ENCODE data around the gene GPR87.

GPR87 gene
- total RNA-seq = 0 to 30.4 (median 0.11) reads per million in 9 experiments

DNA sequence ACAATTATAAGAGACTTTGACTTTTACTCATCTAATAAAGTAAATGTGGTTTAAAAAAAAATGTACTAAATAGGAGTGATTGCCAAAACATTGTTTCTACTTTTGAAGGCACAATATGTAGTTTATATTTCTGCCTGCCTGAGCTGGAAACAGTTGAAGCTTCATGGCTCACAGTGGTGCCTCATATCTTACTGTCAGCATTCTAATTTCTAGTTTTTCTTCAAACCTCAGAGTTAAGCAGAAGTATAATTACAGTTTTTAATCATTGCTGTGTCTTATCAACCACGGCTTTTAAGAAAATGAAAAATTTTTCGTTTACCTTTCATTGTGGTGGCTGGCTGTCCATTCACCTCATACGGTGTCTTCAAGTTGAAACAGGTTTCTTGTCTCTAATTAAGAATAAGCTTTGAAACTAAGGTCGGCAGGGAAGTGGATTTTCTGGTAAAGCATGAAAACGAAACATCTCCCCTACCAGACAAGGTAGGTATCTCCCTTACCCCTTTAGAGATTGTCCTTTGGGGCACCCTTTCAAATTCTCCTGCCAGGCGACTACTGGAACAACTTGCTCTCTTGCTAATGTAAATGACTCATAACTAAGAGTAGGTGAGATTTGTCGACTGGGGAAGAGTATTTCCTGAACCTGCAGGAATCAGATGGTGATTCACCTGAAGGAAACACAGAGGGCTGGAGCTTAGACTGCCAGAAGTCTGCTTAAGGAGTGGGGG, at the start of gene GPR87:
Gene GPR87 (minus strand): TSS at position 554 of the 725 bp plus-strand sequence. CDS start 16,720 bp downstream, outside the sequence.
- Mint-ChIP-seq H3K4me1 (ENCODE audit: low read depth in 2 of 2) (no peaks in the 10 kb centered on the region), H3K4me3 (no peak within 1 kb of the TSS), H3K9me3 (no peaks in the 10 kb centered on the region), H3K36me3 (ENCODE audit: insufficient read depth) (no peaks in the 10 kb centered on the region), H3K27me3 (peaks cover 10 to 14% of the 10 kb centered on the region in 2 donors), H3K27ac (no peak within 1 kb of the TSS)
- DNase-seq (no peak), ATAC-seq (replicated peaks) (no peak)

- Mint-ChIP-seq H3K9me3 (no peaks in the 10 kb centered on the region), H3K27ac (no peak overlapping the region), H3K4me1 (ENCODE audit: low read depth in 2 of 2) (no peaks in the 10 kb centered on the region), H3K36me3 (ENCODE audit: insufficient read depth) (no peaks in the 10 kb centered on the region), H3K4me3 (no peak overlapping the region), H3K27me3 (peaks cover 0 to 9% of the 10 kb centered on the region in 2 donors)
- ATAC-seq (replicated peaks) = no peak
- DNase-seq = no peak
Measured at GRCh38 chr3:151362751-151363174, 46.1 kb upstream of the GPR87 start.

- H3K27ac Mint-ChIP-seq = no peak overlapping the region
- ATAC-seq (replicated peaks) = no peak
- no peaks in the 10 kb centered on the region for H3K36me3 Mint-ChIP-seq (ENCODE audit: insufficient read depth)
- no peaks in the 10 kb centered on the region for H3K9me3 Mint-ChIP-seq
- no peaks in the 10 kb centered on the region for H3K4me1 Mint-ChIP-seq (ENCODE audit: low read depth in 2 of 2)
- DNase-seq = no peak
- no peak overlapping the region for H3K4me3 Mint-ChIP-seq
- H3K27me3 Mint-ChIP-seq = peaks cover 0 to 6% of the 10 kb centered on the region in 2 donors
Measured at GRCh38 chr3:151357463-151357850, 40.8 kb upstream of the GPR87 start.

DNA sequence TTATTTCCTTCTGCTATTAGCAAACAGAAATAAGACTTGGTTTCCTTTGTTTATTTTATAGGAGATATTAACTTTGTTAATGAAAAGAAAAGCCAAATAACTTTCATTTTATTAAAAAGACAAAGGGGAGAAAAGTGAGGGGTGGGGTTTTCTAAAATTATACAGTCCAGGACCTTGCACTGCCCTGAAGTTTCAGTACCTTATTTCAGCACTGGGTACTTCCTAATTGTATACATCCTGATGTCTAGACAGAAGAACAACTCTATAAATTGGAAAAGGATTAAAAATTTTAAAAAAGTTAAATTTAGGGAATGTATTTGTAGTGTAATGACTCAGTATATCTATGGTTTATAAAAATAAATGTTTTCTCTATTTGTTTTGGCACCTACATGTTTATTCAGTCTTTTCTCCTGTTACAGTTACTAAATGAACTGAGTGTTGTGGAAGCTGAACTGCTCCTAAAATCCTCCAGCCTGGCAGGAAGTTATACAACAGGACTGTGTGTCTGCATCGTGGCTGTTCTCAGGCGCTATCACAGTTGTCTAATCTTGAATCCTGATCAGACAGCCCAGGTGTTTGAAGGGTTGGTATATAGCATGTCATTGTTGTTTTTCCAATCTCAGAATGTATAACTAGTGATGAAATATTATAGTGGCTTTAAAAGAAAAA, 40.3 kb upstream of the GPR87 start:
- DNase-seq (no peak), ATAC-seq (replicated peaks) (no peak)
- Mint-ChIP-seq H3K4me1 (ENCODE audit: low read depth in 2 of 2) (no peaks in the 10 kb centered on the region), H3K9me3 (no peaks in the 10 kb centered on the region), H3K27me3 (peaks cover 0 to under 1% of the 10 kb centered on the region in 2 donors), H3K4me3 (no peak overlapping the region), H3K27ac (no peak overlapping the region), H3K36me3 (ENCODE audit: insufficient read depth) (no peaks in the 10 kb centered on the region)

- DNase-seq (no peak), ATAC-seq (replicated peaks) (no peak)
- Mint-ChIP-seq H3K27ac (no peak overlapping the region), H3K4me1 (ENCODE audit: low read depth in 2 of 2) (peaks cover 0 to 3% of the 10 kb centered on the region in 2 donors), H3K27me3 (peaks cover 11 to 34% of the 10 kb centered on the region in 2 donors), H3K9me3 (no peaks in the 10 kb centered on the region), H3K4me3 (no peak overlapping the region), H3K36me3 (ENCODE audit: insufficient read depth) (no peaks in the 10 kb centered on the region)
Measured at GRCh38 chr3:151351648-151352047, 35.0 kb upstream of the GPR87 start.

DNA sequence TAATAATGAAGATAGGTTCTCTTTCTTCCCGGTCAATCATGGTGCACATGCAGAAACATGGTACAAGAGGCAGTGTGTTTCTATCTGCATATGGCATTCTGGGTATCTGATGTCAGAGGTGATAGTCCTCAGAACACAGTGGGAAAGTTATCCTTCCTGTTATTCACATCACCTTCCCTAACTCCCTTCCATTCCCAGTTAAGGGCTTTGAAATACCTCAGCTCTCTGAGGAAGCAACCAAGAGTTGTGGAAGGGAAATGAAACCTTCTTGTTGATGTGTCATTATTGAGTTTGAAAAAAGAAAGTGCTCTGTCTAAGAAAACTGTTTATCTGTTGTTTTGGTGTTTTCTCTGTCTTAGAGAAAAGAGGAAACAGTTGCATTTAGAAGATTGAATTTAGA, 34.6 kb upstream of the GPR87 start:
- no peaks in the 10 kb centered on the region for H3K9me3 Mint-ChIP-seq
- H3K27me3 Mint-ChIP-seq = peaks cover 11 to 38% of the 10 kb centered on the region in 2 donors
- no peaks in the 10 kb centered on the region for H3K36me3 Mint-ChIP-seq (ENCODE audit: insufficient read depth)
- ATAC-seq (replicated peaks) = no peak
- no peak overlapping the region for H3K4me3 Mint-ChIP-seq
- H3K27ac Mint-ChIP-seq = no peak overlapping the region
- H3K4me1 Mint-ChIP-seq (ENCODE audit: low read depth in 2 of 2) = peaks cover 2 to 7% of the 10 kb centered on the region in 2 donors
- no peak for DNase-seq

- DNase-seq (no peak), ATAC-seq (replicated peaks) (no peak)
- Mint-ChIP-seq H3K4me3 (no peak overlapping the region), H3K9me3 (no peaks in the 10 kb centered on the region), H3K27ac (no peak overlapping the region), H3K27me3 (peaks cover 11 to 44% of the 10 kb centered on the region in 2 donors), H3K4me1 (ENCODE audit: low read depth in 2 of 2) (peaks cover 7 to 10% of the 10 kb centered on the region in 2 donors), H3K36me3 (ENCODE audit: insufficient read depth) (no peaks in the 10 kb centered on the region)
Measured at GRCh38 chr3:151350656-151351055, 34.0 kb upstream of the GPR87 start.

- no peak overlapping the region for H3K4me3 Mint-ChIP-seq
- H3K4me1 Mint-ChIP-seq (ENCODE audit: low read depth in 2 of 2) = peaks cover 7 to 10% of the 10 kb centered on the region in 2 donors
- H3K27me3 Mint-ChIP-seq = peaks cover 11 to 53% of the 10 kb centered on the region in 2 donors
- H3K36me3 Mint-ChIP-seq (ENCODE audit: insufficient read depth) = no peaks in the 10 kb centered on the region
- H3K27ac Mint-ChIP-seq = no peak overlapping the region
- DNase-seq (no peak), ATAC-seq (replicated peaks) (no peak)
- H3K9me3 Mint-ChIP-seq = no peaks in the 10 kb centered on the region
Measured at GRCh38 chr3:151347432-151347831, 30.8 kb upstream of the GPR87 start.

DNA sequence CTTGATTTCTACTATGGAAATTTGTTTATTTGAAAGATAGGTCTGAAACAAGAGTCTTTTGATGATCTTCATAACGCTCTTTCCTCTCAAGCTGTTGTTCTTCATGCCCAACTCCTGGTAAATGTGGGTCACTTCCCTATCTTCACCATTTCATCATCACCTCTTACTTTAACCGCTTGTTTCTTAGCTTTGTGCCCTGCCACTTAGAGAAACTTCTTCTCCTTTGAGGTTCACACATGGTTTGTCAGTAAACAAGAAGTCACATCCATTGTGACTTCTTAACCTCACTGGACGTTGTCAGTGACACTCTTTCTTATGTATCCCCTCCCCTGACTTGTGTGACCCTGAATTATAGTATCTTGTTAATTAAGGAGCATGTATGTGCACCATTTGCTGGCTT, 29.7 kb upstream of the GPR87 start:
- no peaks in the 10 kb centered on the region for H3K36me3 Mint-ChIP-seq (ENCODE audit: insufficient read depth)
- peak overlapping the region in 1 of 2 donors; percentile 12 for H3K4me3 Mint-ChIP-seq
- H3K27me3 Mint-ChIP-seq = peaks cover 11 to 56% of the 10 kb centered on the region in 2 donors
- H3K9me3 Mint-ChIP-seq = no peaks in the 10 kb centered on the region
- H3K4me1 Mint-ChIP-seq (ENCODE audit: low read depth in 2 of 2) = peaks cover 7 to 10% of the 10 kb centered on the region in 2 donors
- DNase-seq = no peak
- no peak overlapping the region for H3K27ac Mint-ChIP-seq
- ATAC-seq (replicated peaks) = peak; percentile 64

DNA sequence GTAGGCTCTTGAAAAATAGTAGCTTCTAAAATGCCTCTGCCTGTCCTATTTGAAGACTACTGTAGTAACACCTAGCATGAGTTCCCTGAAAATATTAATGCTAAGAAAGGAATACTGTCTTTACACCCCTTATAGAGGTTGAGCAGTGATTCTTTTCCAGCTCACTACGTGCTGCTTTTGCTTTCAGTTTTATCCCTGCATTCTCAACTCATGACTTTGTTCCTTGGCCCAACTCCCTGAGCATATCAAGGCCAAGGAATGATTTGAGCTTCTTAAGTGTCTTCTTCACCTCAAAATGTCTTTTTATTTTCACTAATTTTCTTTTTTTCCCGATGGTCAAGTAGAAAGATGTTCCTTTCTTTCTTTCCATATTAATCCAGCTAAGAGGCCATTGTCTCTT, 29.2 kb upstream of the GPR87 start:
- Mint-ChIP-seq H3K9me3 (no peaks in the 10 kb centered on the region), H3K27me3 (peaks cover 11 to 51% of the 10 kb centered on the region in 2 donors), H3K27ac (no peak overlapping the region), H3K4me3 (peak overlapping the region in 1 of 2 donors; percentile 12), H3K36me3 (ENCODE audit: insufficient read depth) (no peaks in the 10 kb centered on the region), H3K4me1 (ENCODE audit: low read depth in 2 of 2) (peaks cover 7 to 10% of the 10 kb centered on the region in 2 donors)
- no peak for DNase-seq
- no peak for ATAC-seq (replicated peaks)

GRCh38 chr3:151331696-151332095, 15.1 kb upstream of the GPR87 start:
- H3K9me3 Mint-ChIP-seq = no peaks in the 10 kb centered on the region
- no peaks in the 10 kb centered on the region for H3K36me3 Mint-ChIP-seq (ENCODE audit: insufficient read depth)
- H3K27me3 Mint-ChIP-seq = peaks cover under 1 to 26% of the 10 kb centered on the region in 2 donors
- H3K4me1 Mint-ChIP-seq (ENCODE audit: low read depth in 2 of 2) = peaks cover 2 to 5% of the 10 kb centered on the region in 2 donors
- DNase-seq (no peak), ATAC-seq (replicated peaks) (no peak)
- H3K4me3 Mint-ChIP-seq = no peak overlapping the region
- H3K27ac Mint-ChIP-seq = no peak overlapping the region

- peaks cover 8 to 27% of the 10 kb centered on the region in 2 donors for H3K27me3 Mint-ChIP-seq
- ATAC-seq (replicated peaks) (no peak), DNase-seq (no peak)
- H3K27ac Mint-ChIP-seq = no peak overlapping the region
- H3K4me3 Mint-ChIP-seq = no peak overlapping the region
- H3K4me1 Mint-ChIP-seq (ENCODE audit: low read depth in 2 of 2) = peaks cover 2 to 5% of the 10 kb centered on the region in 2 donors
- H3K9me3 Mint-ChIP-seq = no peaks in the 10 kb centered on the region
- H3K36me3 Mint-ChIP-seq (ENCODE audit: insufficient read depth) = no peaks in the 10 kb centered on the region
Measured at GRCh38 chr3:151330899-151331298, 14.3 kb upstream of the GPR87 start.

- ATAC-seq (replicated peaks) = no peak
- H3K36me3 Mint-ChIP-seq (ENCODE audit: insufficient read depth) = no peaks in the 10 kb centered on the region
Measured at GRCh38 chr3:151330379-151330778, 13.8 kb upstream of the GPR87 start.

DNA sequence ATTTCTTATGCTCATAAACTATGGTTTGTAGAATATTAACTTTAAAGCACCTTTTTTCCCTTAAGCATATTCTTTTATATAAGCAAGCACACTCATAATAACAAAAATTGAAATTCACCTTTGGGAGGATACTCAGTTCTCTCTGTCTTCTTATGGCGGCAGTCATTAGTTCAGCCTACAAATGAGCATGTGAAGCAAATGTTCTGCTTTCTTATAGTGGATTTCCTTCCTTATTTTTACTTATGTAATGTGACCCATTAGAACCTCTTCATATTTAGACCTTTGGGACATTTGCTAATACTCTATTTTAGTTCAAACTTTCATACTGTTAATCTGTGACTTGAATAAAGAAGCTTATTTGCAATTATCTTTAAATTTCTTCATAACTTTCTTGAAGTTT, 12.7 kb upstream of the GPR87 start, which contains the start of gene P2RY13:
Gene P2RY13 (minus strand): TSS at position 187 of the 400 bp plus-strand sequence. CDS start 21 bp downstream, at position 166.
- no peaks in the 10 kb centered on the region for H3K36me3 Mint-ChIP-seq (ENCODE audit: insufficient read depth)
- H3K27me3 Mint-ChIP-seq = peaks cover 9 to 24% of the 10 kb centered on the region in 2 donors
- H3K4me3 Mint-ChIP-seq = peak within 1 kb of the TSS in 1 of 2 donors; percentile 59
- no peak within 1 kb of the TSS for H3K27ac Mint-ChIP-seq
- DNase-seq (no peak), ATAC-seq (replicated peaks) (no peak)
- no peaks in the 10 kb centered on the region for H3K9me3 Mint-ChIP-seq
- H3K4me1 Mint-ChIP-seq (ENCODE audit: low read depth in 2 of 2) = peaks cover 2 to 5% of the 10 kb centered on the region in 2 donors

More at GRCh38 chr3:151330379-151330778, 13.8 kb upstream of the GPR87 start:
- no peak for DNase-seq
- Mint-ChIP-seq H3K4me1 (ENCODE audit: low read depth in 2 of 2) (peaks cover 2 to 5% of the 10 kb centered on the region in 2 donors), H3K4me3 (no peak overlapping the region), H3K27me3 (peaks cover 9 to 25% of the 10 kb centered on the region in 2 donors), H3K9me3 (no peaks in the 10 kb centered on the region), H3K27ac (no peak overlapping the region)
